ENCODE data around the gene IPO11.

IPO11 gene

GRCh38 chr5:62568800-62569432, 156.4 kb downstream of the IPO11 start:
- no peak for DNase-seq (ENCODE audit: low read depth, low spot score)

GRCh38 chr5:62569470-62569869, 156.9 kb downstream of the IPO11 start:
- no peak for DNase-seq (ENCODE audit: low read depth, low spot score)

GRCh38 chr5:62572918-62573514, 160.5 kb downstream of the IPO11 start:
- DNase-seq (ENCODE audit: low read depth, low spot score), result no peak

- DNase-seq (ENCODE audit: low read depth, low spot score), result no peak
These were observed 162.0 kb downstream of the IPO11 start for GRCh38 chr5:62574599-62574998.

GRCh38 chr5:62575066-62575465, 162.5 kb downstream of the IPO11 start:
- DNase-seq (ENCODE audit: low read depth, low spot score), result no peak

GRCh38 chr5:62575489-62575888, 162.9 kb downstream of the IPO11 start:
- DNase-seq (ENCODE audit: low read depth, low spot score), result no peak

GRCh38 chr5:62576570-62577170, 164.1 kb downstream of the IPO11 start:
- DNase-seq (ENCODE audit: low read depth, low spot score), result no peak

GRCh38 chr5:62577488-62577887, 164.9 kb downstream of the IPO11 start:
- no peak for DNase-seq (ENCODE audit: low read depth, low spot score)

GRCh38 chr5:62578540-62578939, 166.0 kb downstream of the IPO11 start, which contains the start of gene LRRC70:
Gene LRRC70, plus strand, starts transcription at chr5:62578819. Its CDS starts 620 bp downstream, at chr5:62579439.
- no peak for DNase-seq (ENCODE audit: low read depth, low spot score)

- DNase-seq (ENCODE audit: low read depth, low spot score), result no peak
These were observed 167.2 kb downstream of the IPO11 start for GRCh38 chr5:62579761-62580160.

- no peak for DNase-seq (ENCODE audit: low read depth, low spot score)
These were observed 169.5 kb downstream of the IPO11 start for GRCh38 chr5:62581836-62582597.

- no peak for DNase-seq (ENCODE audit: low read depth, low spot score)
These were observed 171.8 kb downstream of the IPO11 start for GRCh38 chr5:62584391-62584790.

- no peak for DNase-seq (ENCODE audit: low read depth, low spot score)
These were observed 172.7 kb downstream of the IPO11 start for GRCh38 chr5:62585306-62585705.

- DNase-seq (ENCODE audit: low read depth, low spot score), result no peak
These were observed 173.2 kb downstream of the IPO11 start for GRCh38 chr5:62585751-62586150.

GRCh38 chr5:62587737-62588136, 175.2 kb downstream of the IPO11 start:
- no peak for DNase-seq (ENCODE audit: low read depth, low spot score)

- DNase-seq (ENCODE audit: low read depth, low spot score), result no peak
These were observed 176.1 kb downstream of the IPO11 start for GRCh38 chr5:62588668-62589067.

GRCh38 chr5:62589504-62589903, 176.9 kb downstream of the IPO11 start:
- DNase-seq (ENCODE audit: low read depth, low spot score), result no peak

GRCh38 chr5:62590387-62590786, 177.8 kb downstream of the IPO11 start:
- no peak for DNase-seq (ENCODE audit: low read depth, low spot score)

GRCh38 chr5:62592558-62592957, 180.0 kb downstream of the IPO11 start:
- DNase-seq (ENCODE audit: low read depth, low spot score), result no peak

GRCh38 chr5:62593331-62593730, 180.8 kb downstream of the IPO11 start:
- DNase-seq (ENCODE audit: low read depth, low spot score), result no peak

GRCh38 chr5:62594364-62594984, 181.9 kb downstream of the IPO11 start:
- no peak for DNase-seq (ENCODE audit: low read depth, low spot score)

GRCh38 chr5:62596096-62596495, 183.5 kb downstream of the IPO11 start:
- DNase-seq (ENCODE audit: low read depth, low spot score), result no peak

Measured in brain pericyte (primary cell).